Astrocyte (in vitro differentiated cells and primary cell): ENCODE results near the gene IGF2R. TPM values are rescaled to one million over a fixed set of nuclear protein-coding genes. Genes with fewer than 3 reads are reported as not detected.

Source experiments
- DNase-seq: peaks from one replicate; pipeline ENCODE4 v3.0.0-alpha.2; 2010; ENCODE audit warnings: low read depth
- FAIRE-seq: peaks from 2 replicates; lab custom pipeline; 2011; peaks lifted over from hg19 to GRCh38; lab: Jason Lieb, UNC
- H2AFZ ChIP-seq: 2 replicates; pipeline ENCODE4 v1.6.0; 2012; ENCODE audit warnings: low read depth, low read length, inconsistent platforms
- H3K27ac ChIP-seq: 2 replicates; pipeline ENCODE4 v1.5.1; 2011; ENCODE audit warnings: low read depth, low read length, inconsistent platforms
- H3K27me3 ChIP-seq: 2 replicates; pipeline ENCODE4 v1.6.0; 2011; ENCODE audit warnings: low read length, inconsistent platforms; ENCODE audit not compliant: insufficient read depth
- H3K36me3 ChIP-seq: 2 replicates; pipeline ENCODE4 v1.5.1; 2011; ENCODE audit warnings: low read length, inconsistent platforms; ENCODE audit not compliant: insufficient read depth
- H3K4me1 ChIP-seq: 2 replicates; pipeline ENCODE4 v1.5.1; 2011; ENCODE audit warnings: low read length, inconsistent platforms; ENCODE audit not compliant: insufficient read depth
- H3K4me2 ChIP-seq: 2 replicates; pipeline ENCODE4 v1.6.0; 2012; ENCODE audit warnings: low read length, inconsistent platforms
- H3K4me3 ChIP-seq: 2 replicates; pipeline ENCODE4 v1.5.1; 2011; ENCODE audit warnings: low read depth, mild to moderate bottlenecking, low read length, inconsistent platforms; ENCODE audit not compliant: insufficient read depth
- H3K79me2 ChIP-seq: 2 replicates; pipeline ENCODE4 v1.6.0; 2012; ENCODE audit warnings: mild to moderate bottlenecking, low read length, inconsistent platforms; ENCODE audit not compliant: insufficient read depth
- H3K9ac ChIP-seq: 2 replicates; pipeline ENCODE4 v1.6.0; 2012; ENCODE audit warnings: mild to moderate bottlenecking, low read length, inconsistent platforms
- H3K9me3 ChIP-seq: 2 replicates; pipeline ENCODE4 v1.5.1; 2012; ENCODE audit warnings: low read depth, mild to moderate bottlenecking, low read length, inconsistent platforms; ENCODE audit not compliant: insufficient read depth
- H4K20me1 ChIP-seq: 2 replicates; pipeline ENCODE4 v1.6.0; 2012; ENCODE audit warnings: low read length, inconsistent platforms; ENCODE audit not compliant: insufficient read depth
- H3K27ac Mint-ChIP-seq: one replicate; pipeline ENCODE4 v1.8.0; 2021; ENCODE audit warnings: mild to moderate bottlenecking, mixed read lengths; ENCODE audit not compliant: unreplicated experiment
- H3K27me3 Mint-ChIP-seq: one replicate; pipeline ENCODE4 v1.8.0; 2021; ENCODE audit warnings: low read depth, mixed read lengths; ENCODE audit not compliant: unreplicated experiment
- H3K36me3 Mint-ChIP-seq: one replicate; pipeline ENCODE4 v1.8.0; 2021; ENCODE audit warnings: low read depth, mixed read lengths; ENCODE audit not compliant: unreplicated experiment
- H3K4me1 Mint-ChIP-seq: one replicate; pipeline ENCODE4 v1.8.0; 2021; ENCODE audit warnings: low read depth, mixed read lengths; ENCODE audit not compliant: unreplicated experiment
- H3K4me3 Mint-ChIP-seq: one replicate; pipeline ENCODE4 v1.8.0; 2021; ENCODE audit warnings: mild to moderate bottlenecking, moderate library complexity, mixed read lengths; ENCODE audit not compliant: unreplicated experiment
- H3K9me3 Mint-ChIP-seq: one replicate; pipeline ENCODE4 v1.8.0; 2021; ENCODE audit warnings: mild to moderate bottlenecking, mixed read lengths; ENCODE audit not compliant: unreplicated experiment
- EZH2 ChIP-seq: IDR thresholded peaks from 2 replicates; pipeline ENCODE4 v1.6.1; 2012; ENCODE audit warnings: mild to moderate bottlenecking, low read length, inconsistent platforms; ENCODE audit not compliant: insufficient read depth
- total RNA-seq: library from RNA; stranded (reverse); gene quantifications from 2 replicates; pipeline ENCODE4 v1.2.1, GENCODE V29; 2021
- TF ChIP-seq, protein P1 (sequence below): IDR thresholded peaks from 2 replicates; pipeline ENCODE4 v1.5.1; 2011; ENCODE audit warnings: low read depth, mild to moderate bottlenecking, inconsistent platforms, low read length, moderate library complexity; ENCODE audit not compliant: insufficient read depth

The IGF2R gene
- total RNA-seq, 1 donor from 2014 or later, result 173 TPM

- no peaks in the 10 kb centered on the region for H3K9me3 ChIP-seq
- FAIRE-seq (no peak), DNase-seq (no peak)
- H3K79me2 ChIP-seq, result no peaks in the 10 kb centered on the region
- H3K4me3 ChIP-seq, result no peak overlapping the region
- H3K4me2 ChIP-seq, result no peak overlapping the region
- H3K4me1 ChIP-seq, result peaks cover 5% of the 10 kb centered on the region
- Mint-ChIP-seq H3K9me3 (no peaks in the 10 kb centered on the region), H3K4me1 (no peaks in the 10 kb centered on the region), H3K27ac (no peak overlapping the region), H3K4me3 (no peak overlapping the region), H3K27me3 (no peaks in the 10 kb centered on the region), H3K36me3 (peaks cover 20% of the 10 kb centered on the region)
- H2AFZ ChIP-seq, result no peak overlapping the region
- H3K36me3 ChIP-seq, result peaks cover 20% of the 10 kb centered on the region
- H3K27me3 ChIP-seq, result no peaks in the 10 kb centered on the region
- no peak overlapping the region for H3K9ac ChIP-seq
- peak overlapping the region; percentile 9 for H3K27ac ChIP-seq
- peaks cover 4% of the 10 kb centered on the region for H4K20me1 ChIP-seq
- TF ChIP-seq, protein P1, sequence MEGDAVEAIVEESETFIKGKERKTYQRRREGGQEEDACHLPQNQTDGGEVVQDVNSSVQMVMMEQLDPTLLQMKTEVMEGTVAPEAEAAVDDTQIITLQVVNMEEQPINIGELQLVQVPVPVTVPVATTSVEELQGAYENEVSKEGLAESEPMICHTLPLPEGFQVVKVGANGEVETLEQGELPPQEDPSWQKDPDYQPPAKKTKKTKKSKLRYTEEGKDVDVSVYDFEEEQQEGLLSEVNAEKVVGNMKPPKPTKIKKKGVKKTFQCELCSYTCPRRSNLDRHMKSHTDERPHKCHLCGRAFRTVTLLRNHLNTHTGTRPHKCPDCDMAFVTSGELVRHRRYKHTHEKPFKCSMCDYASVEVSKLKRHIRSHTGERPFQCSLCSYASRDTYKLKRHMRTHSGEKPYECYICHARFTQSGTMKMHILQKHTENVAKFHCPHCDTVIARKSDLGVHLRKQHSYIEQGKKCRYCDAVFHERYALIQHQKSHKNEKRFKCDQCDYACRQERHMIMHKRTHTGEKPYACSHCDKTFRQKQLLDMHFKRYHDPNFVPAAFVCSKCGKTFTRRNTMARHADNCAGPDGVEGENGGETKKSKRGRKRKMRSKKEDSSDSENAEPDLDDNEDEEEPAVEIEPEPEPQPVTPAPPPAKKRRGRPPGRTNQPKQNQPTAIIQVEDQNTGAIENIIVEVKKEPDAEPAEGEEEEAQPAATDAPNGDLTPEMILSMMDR, result no peak
Measured at GRCh38 chr6:160077024-160077423, 108.1 kb downstream of the IGF2R start.

GRCh38 chr6:160077526-160077925 lies 108.6 kb downstream of the IGF2R start:
- Mint-ChIP-seq H3K9me3 (no peaks in the 10 kb centered on the region), H3K36me3 (peaks cover 19% of the 10 kb centered on the region), H3K27ac (no peak overlapping the region), H3K4me3 (no peak overlapping the region), H3K27me3 (no peaks in the 10 kb centered on the region), H3K4me1 (no peaks in the 10 kb centered on the region)
- Histone ChIP-seq H3K4me2 (no peak overlapping the region), H3K9ac (no peak overlapping the region), H3K36me3 (peaks cover 18% of the 10 kb centered on the region), H4K20me1 (peaks cover 4% of the 10 kb centered on the region), H3K4me3 (no peak overlapping the region), H2AFZ (no peak overlapping the region), H3K27me3 (no peaks in the 10 kb centered on the region), H3K4me1 (peaks cover 5% of the 10 kb centered on the region), H3K79me2 (no peaks in the 10 kb centered on the region), H3K9me3 (no peaks in the 10 kb centered on the region), H3K27ac (peak overlapping the region; percentile 9)
- DNase-seq (peak; percentile 38), FAIRE-seq (peak; percentile 66)
- no peak for TF ChIP-seq EZH2
- TF ChIP-seq, protein P1, result no peak

- no peak for FAIRE-seq
- Histone ChIP-seq H3K79me2 (no peaks in the 10 kb centered on the region), H3K27me3 (no peaks in the 10 kb centered on the region), H4K20me1 (peaks cover 4% of the 10 kb centered on the region), H2AFZ (no peak overlapping the region), H3K4me3 (no peak overlapping the region), H3K9ac (no peak overlapping the region), H3K36me3 (peaks cover 17% of the 10 kb centered on the region), H3K9me3 (no peaks in the 10 kb centered on the region), H3K27ac (no peak overlapping the region), H3K4me1 (peaks cover 5% of the 10 kb centered on the region), H3K4me2 (no peak overlapping the region)
- Mint-ChIP-seq H3K27me3 (no peaks in the 10 kb centered on the region), H3K9me3 (no peaks in the 10 kb centered on the region), H3K4me3 (no peak overlapping the region), H3K36me3 (peaks cover 24% of the 10 kb centered on the region), H3K27ac (no peak overlapping the region), H3K4me1 (no peaks in the 10 kb centered on the region)
- DNase-seq, result no peak
- TF ChIP-seq, protein P1, result no peak
- TF ChIP-seq EZH2, result no peak
Measured at GRCh38 chr6:160078883-160079685, 110.2 kb downstream of the IGF2R start.
